Measurements from ENCODE around the gene GPR152.

DNA sequence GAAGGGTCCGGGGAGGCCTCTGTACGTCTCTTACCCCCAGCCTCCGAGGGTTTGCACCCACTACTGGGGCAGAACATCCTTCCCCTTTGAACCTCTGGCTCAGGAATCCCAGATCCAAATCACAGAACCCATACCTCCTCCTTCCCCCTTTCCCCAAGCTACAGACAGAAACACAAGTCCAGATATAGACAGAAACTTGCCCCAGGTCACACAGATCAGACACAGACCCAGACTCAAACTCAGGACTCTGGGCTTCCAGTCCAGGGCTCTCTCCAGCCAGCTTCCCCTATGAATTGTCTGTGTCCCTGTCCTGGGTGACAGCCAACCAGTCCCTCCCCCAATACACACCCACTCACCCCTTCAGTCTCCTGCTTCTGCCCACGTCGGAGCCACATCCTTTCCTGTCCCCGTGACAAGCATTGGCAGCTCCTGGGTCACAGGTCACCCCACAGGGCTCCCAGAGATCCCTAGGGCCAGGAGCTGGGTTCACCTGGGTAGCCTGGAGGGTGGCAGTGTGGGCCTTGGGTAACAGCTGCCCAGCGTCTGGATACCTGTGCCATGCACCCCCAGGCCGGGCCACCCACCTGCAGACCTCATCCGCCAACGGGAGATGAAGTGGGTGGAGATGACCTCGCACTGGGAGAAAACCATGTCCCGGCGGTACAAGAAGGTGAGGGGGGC, 47.9 kb downstream of the GPR152 start:
- no peak for TF ChIP-seq CTCF (IDR thresholded peaks at IDR 0.05)
- no peak for TF ChIP-seq ZFX (IDR thresholded peaks at IDR 0.05; ENCODE audit: borderline replicate concordance)
